ENCODE data around the gene ACP3. TPM values are rescaled to one million over a fixed set of nuclear protein-coding genes. Genes with fewer than 3 reads are reported as not detected.

ACP3 gene
- polyA plus RNA-seq, 4 donors = 62.6 to 75.6 (median 63.6) TPM

DNA sequence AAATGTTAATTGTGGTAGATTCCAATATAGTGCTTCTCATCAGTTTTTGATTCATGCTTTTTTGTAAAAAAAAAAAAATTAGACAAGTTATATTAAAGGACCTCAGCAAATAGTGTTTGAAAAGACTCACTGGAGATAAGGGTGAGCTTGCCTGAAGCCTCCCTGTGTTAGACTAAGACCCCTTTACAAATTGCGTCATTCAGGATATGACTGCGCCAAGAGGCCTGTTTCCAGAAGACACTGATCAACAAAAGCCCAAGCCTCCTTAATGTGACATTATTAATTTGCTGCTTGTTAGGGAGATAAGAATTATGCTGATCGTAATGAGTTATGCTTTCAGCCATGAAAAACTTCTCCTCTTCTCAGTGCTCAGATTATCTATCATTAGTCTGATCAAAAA lies 87.1 kb downstream of the ACP3 start:
- DNase-seq (ENCODE audit: low read depth in 4 of 4, low spot score in 3 of 4) = no peak

GRCh38 chr3:132405188-132405587 lies 88.0 kb downstream of the ACP3 start:
- DNase-seq (ENCODE audit: low read depth in 4 of 4, low spot score in 3 of 4) = no peak

- no peak for DNase-seq (ENCODE audit: low read depth in 4 of 4, low spot score in 3 of 4)
Measured at GRCh38 chr3:132405609-132406299, 88.5 kb downstream of the ACP3 start.

- DNase-seq (ENCODE audit: low read depth in 4 of 4, low spot score in 3 of 4) = no peak
Measured at GRCh38 chr3:132406587-132406986, 89.4 kb downstream of the ACP3 start.

GRCh38 chr3:132407025-132407424 lies 89.8 kb downstream of the ACP3 start:
- DNase-seq (ENCODE audit: low read depth in 4 of 4, low spot score in 3 of 4) = no peak

Other genes starting within 250 kb of the ACP3 start
- 10 to 100 TPM; 43.3 to 49.3 (median 46.6) TPM for gene DNAJC13, start 100.1 kb downstream of the ACP3 start, polyA plus RNA-seq (ENCODE audit: insufficient read length in 4 of 4)